GM21526 (cell line): ENCODE data around the gene MBD3.

Source experiments
- ATAC-seq: cut with Tn5 transposase; IDR thresholded peaks from one replicate; pipeline ENCODE4 v1.9.1; 2021; ENCODE audit warnings: moderate library complexity; ENCODE audit not compliant: unreplicated experiment, low FRiP score

Gene MBD3

DNA sequence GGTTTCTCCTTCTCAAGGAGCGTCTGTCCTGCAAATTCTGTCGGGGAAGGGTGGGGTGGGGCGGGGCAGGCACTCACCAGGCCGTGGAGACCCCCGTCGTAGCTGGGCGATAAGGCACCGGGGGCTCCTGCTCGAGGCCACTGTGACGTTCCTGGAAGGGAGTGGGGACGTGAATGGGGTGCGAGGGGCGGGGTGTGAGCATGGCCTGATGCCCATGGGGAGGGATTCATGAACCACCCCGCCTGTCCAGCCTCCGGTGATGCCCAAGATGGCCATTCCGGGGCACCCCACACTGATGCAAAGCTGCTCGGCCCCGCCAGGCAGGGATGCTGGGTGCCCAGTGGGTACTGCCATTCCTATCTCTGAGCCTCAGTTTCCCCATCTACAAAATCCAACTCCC, 27.0 kb upstream of the MBD3 start:
- no peak for ATAC-seq

- ATAC-seq: no peak
These were observed 26.4 kb upstream of the MBD3 start for GRCh38 chr19:1619094-1619439.

DNA sequence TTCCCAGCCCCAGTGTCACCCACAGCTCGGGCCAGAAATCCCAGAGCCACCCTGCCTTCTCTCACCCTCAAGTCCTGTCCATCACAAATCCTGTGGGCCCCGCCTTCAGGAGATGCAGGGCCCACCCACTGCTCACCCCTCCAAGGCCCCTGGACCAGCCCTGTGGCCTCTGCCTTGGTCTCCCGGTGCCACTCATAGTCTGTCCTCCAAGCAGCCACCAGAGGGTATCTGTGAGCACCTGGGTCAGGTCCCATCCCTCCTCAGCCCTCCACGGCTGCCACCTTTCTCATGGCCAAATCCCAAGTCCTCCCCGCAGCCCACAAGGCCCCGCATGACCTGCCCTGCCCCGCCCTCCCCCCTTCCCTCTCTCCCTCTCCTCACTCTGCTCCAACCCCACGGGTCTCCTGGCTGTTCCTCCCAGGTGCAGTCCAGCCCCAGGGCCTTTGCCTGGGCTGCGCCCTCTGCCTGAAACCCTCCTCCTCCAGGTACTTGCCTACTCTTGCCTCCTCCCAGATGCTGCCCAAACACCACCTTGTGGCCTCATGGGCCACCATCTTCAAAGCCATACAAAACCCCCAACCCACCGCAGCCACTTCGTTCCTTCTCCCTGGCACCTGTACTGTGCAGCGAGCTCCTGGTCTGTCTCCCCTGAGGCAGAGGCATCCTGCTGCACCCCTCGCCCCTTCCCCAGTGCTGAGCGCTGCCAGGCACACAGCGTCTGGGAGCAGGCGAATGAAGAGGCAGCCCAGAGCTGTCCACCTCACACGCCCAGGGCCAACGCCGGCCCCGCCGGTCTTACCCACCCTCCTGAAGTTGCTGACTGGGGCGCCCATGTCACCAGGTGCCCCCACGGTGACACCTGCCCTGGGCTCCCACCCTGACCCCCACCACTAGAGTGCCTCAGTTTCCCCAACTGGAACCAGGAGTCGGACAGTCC, 25.8 kb upstream of the MBD3 start:
- no peak for ATAC-seq

DNA sequence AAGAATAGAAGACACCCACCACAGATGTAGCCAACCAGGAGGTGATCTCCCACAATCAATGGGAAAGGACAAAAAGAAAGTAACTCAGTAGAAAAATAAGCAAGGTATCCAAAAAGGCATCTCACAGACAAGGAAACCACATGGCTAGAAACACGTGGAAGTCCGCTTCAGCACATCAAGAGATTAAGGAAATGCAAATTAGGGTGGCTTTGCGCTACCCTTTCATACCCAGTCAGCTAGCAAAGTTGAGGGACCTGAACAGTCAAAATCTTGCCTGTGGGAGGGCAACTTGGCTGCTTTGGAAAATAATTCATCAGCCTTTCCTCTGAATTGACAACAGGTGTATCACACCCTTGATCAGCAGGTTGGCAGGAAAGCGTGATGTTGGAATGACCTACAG, 24.2 kb upstream of the MBD3 start:
- ATAC-seq: no peak

GRCh38 chr19:1616396-1616795, 23.7 kb upstream of the MBD3 start:
- no peak for ATAC-seq

DNA sequence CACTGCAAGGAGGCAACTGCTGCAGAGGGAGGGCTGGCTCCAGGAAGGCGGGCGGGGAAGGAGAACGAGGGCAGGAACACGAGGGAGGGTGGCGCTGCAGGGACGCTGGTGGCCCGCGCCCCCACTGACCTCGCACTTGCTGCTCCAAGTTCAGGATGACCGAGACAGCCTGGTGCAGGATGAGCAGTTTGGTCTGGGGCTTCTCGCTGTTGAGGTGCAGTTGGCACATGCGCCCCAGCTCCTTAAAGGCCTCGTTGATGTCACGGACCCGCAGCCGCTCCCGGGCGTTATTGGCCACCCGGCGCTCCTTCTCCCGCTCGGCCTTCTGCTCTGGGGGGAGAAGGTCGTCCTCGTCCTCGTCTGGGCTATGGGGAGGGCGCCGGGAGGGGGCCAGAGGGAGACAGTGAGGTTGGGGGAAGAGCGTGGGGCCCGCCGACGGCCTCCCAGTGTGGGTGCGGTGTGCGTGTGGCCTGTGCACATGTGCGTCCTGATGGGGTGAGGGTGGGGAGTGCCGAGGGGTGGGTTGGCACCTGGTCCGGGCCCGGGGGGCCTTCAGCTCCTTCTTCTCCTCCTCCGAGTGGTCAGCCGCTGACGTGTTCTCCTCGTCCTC, 22.6 kb upstream of the MBD3 start:
- ATAC-seq: no peak

GRCh38 chr19:1613808-1614570, 21.3 kb upstream of the MBD3 start:
- ATAC-seq: no peak

GRCh38 chr19:1613146-1613545, 20.5 kb upstream of the MBD3 start:
- no peak for ATAC-seq

DNA sequence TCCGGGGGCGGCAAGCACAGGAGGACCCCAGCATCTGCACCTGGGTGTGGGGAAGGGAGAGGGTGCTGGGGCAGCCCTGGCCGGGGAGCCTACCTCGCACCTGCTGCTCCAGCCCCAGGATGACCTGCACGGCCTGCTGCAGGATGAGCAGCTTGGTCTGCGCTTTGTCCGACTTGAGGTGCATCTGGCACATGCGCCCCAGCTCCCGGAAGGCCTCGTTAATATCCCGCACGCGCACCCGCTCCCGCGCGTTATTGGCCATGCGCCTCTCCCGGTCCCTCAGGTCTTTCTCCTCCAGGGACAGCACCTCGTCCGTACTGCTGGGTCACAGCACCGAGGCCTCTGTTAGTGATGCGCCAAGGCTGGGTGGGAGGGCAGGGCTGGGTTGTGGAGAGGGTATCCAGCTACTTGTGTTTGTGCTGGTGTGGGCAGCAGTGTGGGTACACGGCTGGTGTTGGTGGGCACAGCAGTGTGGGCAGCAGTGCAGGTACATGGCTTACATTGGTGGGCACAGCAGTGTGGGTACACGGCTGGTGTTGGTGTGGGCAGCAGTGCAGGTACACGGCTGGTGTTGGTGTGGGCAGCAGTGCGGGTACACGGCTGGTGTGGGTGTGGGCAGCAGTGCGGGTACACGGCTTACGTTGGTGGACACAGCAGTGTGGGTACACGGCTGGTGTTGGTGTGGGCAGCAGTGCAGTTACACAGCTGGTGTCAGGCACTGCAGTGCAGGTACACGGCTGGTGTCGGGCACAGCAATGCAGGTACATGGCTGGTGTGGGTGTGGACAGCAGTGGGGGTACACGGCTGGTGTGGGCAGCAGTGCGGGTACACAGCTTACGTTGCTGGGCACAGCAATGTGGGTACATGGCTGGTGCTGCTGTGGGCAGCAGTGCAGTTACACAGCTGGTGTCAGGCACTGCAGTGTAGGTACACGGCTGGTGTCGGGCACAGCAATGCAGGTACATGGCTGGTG, 19.7 kb upstream of the MBD3 start:
- no peak for ATAC-seq

DNA sequence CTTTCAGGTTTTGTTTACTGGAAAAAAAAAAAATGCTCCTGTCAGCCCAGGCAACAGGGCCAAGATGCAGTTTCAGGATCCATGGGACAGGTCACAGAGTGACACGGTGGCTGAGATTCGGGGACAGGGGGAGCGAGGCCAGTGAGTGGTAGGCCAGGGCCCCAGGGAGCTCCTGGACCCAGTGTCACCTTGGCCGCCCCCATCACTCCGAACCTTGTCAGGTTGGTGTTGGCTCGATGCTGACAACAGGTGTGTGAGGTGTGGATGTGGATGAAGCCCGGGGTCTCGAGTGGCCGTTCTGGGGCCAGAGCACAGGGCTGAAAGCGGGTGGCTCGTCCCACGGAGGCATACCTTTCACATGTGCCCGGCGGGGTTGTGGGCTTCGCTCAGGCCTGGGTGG, 18.7 kb upstream of the MBD3 start:
- no peak for ATAC-seq

GRCh38 chr19:1610579-1610978, 17.9 kb upstream of the MBD3 start:
- ATAC-seq: no peak

- no peak for ATAC-seq
These were observed 17.2 kb upstream of the MBD3 start for GRCh38 chr19:1609680-1610474.

GRCh38 chr19:1609103-1609396, 16.4 kb upstream of the MBD3 start:
- no peak for ATAC-seq

DNA sequence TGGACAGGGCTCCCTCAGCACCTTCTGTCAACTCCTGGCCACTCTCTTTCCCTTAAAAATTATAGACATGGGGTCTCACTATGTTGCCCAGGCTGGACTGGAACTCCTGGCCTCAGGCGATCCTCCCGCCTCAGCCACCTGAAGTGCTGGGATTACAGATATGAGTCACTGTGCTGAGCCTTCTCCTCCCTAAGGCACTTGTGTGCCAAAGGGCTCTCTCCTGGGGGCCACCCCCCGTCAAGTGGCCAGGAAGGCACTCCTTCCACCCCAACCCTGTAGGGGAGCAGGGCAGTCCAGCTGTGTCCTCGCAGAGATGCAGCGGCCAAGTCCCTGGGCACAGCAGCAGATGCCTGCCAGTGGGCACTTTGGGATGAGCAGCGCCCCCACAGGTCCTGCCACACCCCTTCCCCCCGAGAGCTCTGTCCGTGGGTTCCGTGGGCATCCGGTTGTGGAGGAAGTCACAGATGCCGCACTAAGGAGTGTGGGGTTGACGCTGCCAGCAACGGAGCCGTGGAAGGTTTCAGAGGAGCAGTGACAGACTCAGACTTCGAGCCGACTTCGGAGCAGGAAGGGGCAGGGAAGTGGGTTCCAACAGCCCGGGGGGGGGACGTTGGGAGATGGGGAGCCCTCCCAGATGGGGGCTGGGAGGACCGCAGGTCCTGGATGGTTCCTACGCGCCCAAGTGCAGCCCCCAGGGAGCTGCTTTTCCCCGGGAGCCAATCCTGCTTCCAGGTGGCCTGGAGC, 15.9 kb upstream of the MBD3 start:
- no peak for ATAC-seq

DNA sequence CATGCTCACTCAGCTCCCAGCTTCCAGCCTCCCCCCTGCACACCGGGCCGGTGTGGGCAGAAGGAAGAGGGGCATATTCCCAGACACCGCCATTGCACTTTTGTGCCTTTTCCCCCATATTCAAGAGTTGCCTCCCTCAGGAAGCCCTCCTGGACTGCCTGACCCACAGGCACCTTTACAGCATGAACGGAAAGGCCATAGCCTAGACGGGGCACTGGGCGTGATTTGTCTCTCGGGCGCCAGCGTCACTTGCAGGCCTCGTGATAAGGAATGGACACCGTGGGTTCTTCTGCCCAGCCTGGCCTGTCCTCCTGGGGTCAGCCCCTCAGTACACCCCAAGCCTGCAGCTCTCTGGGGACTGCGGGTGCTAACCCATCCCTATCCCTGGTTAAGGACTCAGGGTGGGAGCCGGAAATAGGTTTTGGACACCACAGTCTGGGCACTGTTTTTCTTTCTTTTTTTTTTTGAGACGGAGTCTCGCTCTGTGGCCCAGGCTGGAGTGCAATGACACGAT, 13.5 kb upstream of the MBD3 start:
- ATAC-seq: no peak

GRCh38 chr19:1605236-1606137, 12.8 kb upstream of the MBD3 start, which contains the start of gene UQCR11:
Gene UQCR11 (minus strand): TSS chr19:1605462. CDS start chr19:1605409, 53 bp downstream.
- peak; percentile 71 for ATAC-seq

DNA sequence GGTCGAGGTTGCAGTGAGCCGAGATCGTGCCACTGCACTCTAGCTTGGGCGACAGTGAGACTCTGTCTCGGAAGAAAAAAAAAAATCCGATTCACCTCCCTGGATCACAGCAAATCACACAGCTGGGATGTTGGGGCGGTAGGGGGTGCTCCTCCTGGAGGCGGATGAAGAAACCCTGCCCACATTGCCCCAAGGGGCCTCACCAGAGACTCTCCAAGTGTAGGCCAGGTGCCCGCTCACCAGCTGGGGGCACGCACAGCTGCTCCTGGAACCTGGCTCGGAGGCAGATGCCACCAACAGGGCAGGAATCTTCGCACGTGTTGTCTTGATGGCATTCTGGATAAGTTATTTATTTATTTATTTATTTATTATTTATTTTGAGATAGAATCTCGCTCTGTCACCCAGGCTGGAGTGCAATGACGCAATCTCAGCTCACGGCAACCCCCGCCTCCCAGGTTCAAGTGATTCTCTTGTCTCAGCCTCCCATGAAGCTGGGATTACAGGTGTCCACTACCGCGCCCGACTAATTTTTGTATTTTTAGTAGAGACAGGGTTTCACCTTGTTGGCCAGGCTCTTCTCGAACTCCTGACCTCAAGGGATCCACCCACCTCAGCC, 9.5 kb upstream of the MBD3 start:
- ATAC-seq: no peak
